Measurements from ENCODE around the gene PSG5.
"Not testable (repeated sequence)": the region's sequence is repeated elsewhere in the genome, so short reads cannot be mapped to it uniquely, and the experiment has no call there.

The PSG5 gene

GRCh38 chr19:43181869-43182771, 4.2 kb downstream of the PSG5 start:
- not testable (repeated sequence) for DNase-seq

- DNase-seq, result not testable (repeated sequence)
These were observed 6.7 kb downstream of the PSG5 start for GRCh38 chr19:43179569-43180147.

- DNase-seq, result not testable (repeated sequence)
These were observed 7.8 kb downstream of the PSG5 start for GRCh38 chr19:43178577-43178976.

GRCh38 chr19:43165906-43166305, 20.4 kb downstream of the PSG5 start:
- not testable (repeated sequence) for DNase-seq

GRCh38 chr19:43163135-43163534, 23.2 kb downstream of the PSG5 start:
- DNase-seq, result not testable (repeated sequence)

GRCh38 chr19:43162261-43162660, 24.1 kb downstream of the PSG5 start:
- not testable (repeated sequence) for DNase-seq

- DNase-seq, result no peak
These were observed 34.1 kb downstream of the PSG5 start for GRCh38 chr19:43152214-43152613.

GRCh38 chr19:43149788-43150187, 36.5 kb downstream of the PSG5 start:
- not testable (repeated sequence) for DNase-seq

GRCh38 chr19:43148233-43148632, 38.1 kb downstream of the PSG5 start:
- no peak for DNase-seq

GRCh38 chr19:43141763-43142162, 44.6 kb downstream of the PSG5 start:
- DNase-seq, result not testable (repeated sequence)

GRCh38 chr19:43132696-43133095, 53.6 kb downstream of the PSG5 start:
- no peak for DNase-seq

- DNase-seq, result not testable (repeated sequence)
These were observed 55.0 kb downstream of the PSG5 start for GRCh38 chr19:43131281-43131842.

- not testable (repeated sequence) for DNase-seq
These were observed 57.1 kb downstream of the PSG5 start for GRCh38 chr19:43129197-43129596.

- DNase-seq, result not testable (repeated sequence)
These were observed 59.0 kb downstream of the PSG5 start for GRCh38 chr19:43127336-43127735.

GRCh38 chr19:43126720-43127119, 59.6 kb downstream of the PSG5 start:
- no peak for DNase-seq

- DNase-seq, result no peak
These were observed 62.0 kb downstream of the PSG5 start for GRCh38 chr19:43124360-43124759.

GRCh38 chr19:43120433-43121026, 65.8 kb downstream of the PSG5 start:
- DNase-seq, result not testable (repeated sequence)

GRCh38 chr19:43119526-43119925, 66.8 kb downstream of the PSG5 start:
- not testable (repeated sequence) for DNase-seq
